K562 (cell line): ENCODE data around the gene AKT3. TPM values are rescaled to one million over a fixed set of nuclear protein-coding genes. Genes with fewer than 3 reads are reported as not detected.
"Not testable (repeated sequence)": the region's sequence is repeated elsewhere in the genome, so short reads cannot be mapped to it uniquely, and the experiment has no call there.

Experiments used
- ATAC-seq: fragments of 200-7000 bp; cut with Tn5 transposase; 3 replicates; pipeline ENCODE4 v1.9.1; 2020; ENCODE audit warnings: moderate library complexity
- BruUV-seq: library from RNA; stranded (reverse); fragments of 400-500 nt; replicated peaks from 2 replicates; lab custom pipeline; 2021; lab: Mats Ljungman, UMichigan
- CTCF ChIA-PET: fragments of 300-600 bp; formaldehyde crosslinking; extraction: SDS; loops from one replicate; lab custom pipeline; 2021; ENCODE audit warnings: low intra/inter-chr PET ratio; lab: Yijun Ruan, JAX
- POLR2A ChIA-PET: fragments of 300-600, 350-650 bp; sonication (Branson Sonifier 250); formaldehyde crosslinking; extraction: SDS; loops from one replicate; lab custom pipeline; 2021; ENCODE audit warnings: antibody characterized with exemption, inconsistent platforms; lab: Yijun Ruan, JAX
- DNase-seq, 4 experiments: peaks; one replicate each; pipeline versions ENCODE4 v3.0.0 to v3.0.0-alpha.2; 2011 to 2018; ENCODE audit warnings: low spot score in 3 of 4, mixed read lengths in 3 of 4; ENCODE audit errors: extremely low read depth in 1 of 4
- FAIRE-seq: peaks from 2 replicates; lab custom pipeline; 2011; peaks lifted over from hg19 to GRCh38; lab: Jason Lieb, UNC
- H2AFZ ChIP-seq: 2 replicates; pipeline ENCODE4 v1.6.0; 2011; ENCODE audit warnings: low read depth, low read length, control low read depth, inconsistent platforms
- H3K27ac ChIP-seq: fragments of 200-600 bp; 3 replicates; pipeline ENCODE4 v1.8.0; 2011; ENCODE audit warnings: low read depth, mild to moderate bottlenecking, control low read depth, inconsistent platforms, low read length, moderate library complexity, mixed read lengths; ENCODE audit errors: extremely low read depth
- H3K27me3 ChIP-seq, 2 experiments: fragments of 300-600 bp in 1 of 2; 2 replicates in 1 of 2; 3 replicates in 1 of 2; pipeline versions ENCODE4 v1.6.0 to v1.8.0; 2011; ENCODE audit warnings: inconsistent platforms in 2 of 2, low read length in 2 of 2, mild to moderate bottlenecking in 1 of 2, mixed read lengths in 1 of 2, moderate library complexity in 1 of 2; ENCODE audit not compliant: control insufficient read depth in 2 of 2, insufficient read depth in 2 of 2
- H3K36me3 ChIP-seq: fragments of 300-600 bp; 3 replicates; pipeline ENCODE4 v1.8.0; 2011; ENCODE audit warnings: mild to moderate bottlenecking, low read length, inconsistent platforms; ENCODE audit not compliant: control insufficient read depth, insufficient read depth
- H3K4me1 ChIP-seq, 2 experiments: fragments of 200-600 bp in 1 of 2; replicated peaks in 1 of 2; 2 replicates in 1 of 2; 3 replicates in 1 of 2; pipeline versions ENCODE4 v1.5.1 to v1.8.0; 2011; ENCODE audit warnings: inconsistent platforms in 2 of 2, low read length in 2 of 2, mild to moderate bottlenecking in 1 of 2, mixed read lengths in 1 of 2, moderate library complexity in 1 of 2; ENCODE audit not compliant: control insufficient read depth in 2 of 2, insufficient read depth in 2 of 2
- H3K4me2 ChIP-seq: 2 replicates; pipeline ENCODE4 v1.6.1; 2011; ENCODE audit warnings: low read length, control low read depth, inconsistent platforms, mixed read lengths; ENCODE audit not compliant: insufficient read depth
- H3K4me3 ChIP-seq: fragments of 200-600 bp; sonication (generic), shearing (Covaris generic); 2 replicates; pipeline ENCODE4 v1.5.1; 2016; ENCODE audit warnings: control low read depth, inconsistent platforms
- H3K79me2 ChIP-seq: fragments of 200-600 bp; 3 replicates; pipeline ENCODE4 v1.8.0; 2011; ENCODE audit warnings: low read length, inconsistent platforms; ENCODE audit not compliant: control insufficient read depth, insufficient read depth
- H3K9ac ChIP-seq, 2 experiments: 2 replicates each; pipeline versions ENCODE4 v1.6.0 to v1.6.1; 2011; ENCODE audit warnings: low read depth in 2 of 2, low read length in 2 of 2, control low read depth in 1 of 2, inconsistent platforms in 1 of 2, mild to moderate bottlenecking in 1 of 2, mixed read lengths in 1 of 2; ENCODE audit not compliant: insufficient read depth in 1 of 2
- H3K9me1 ChIP-seq: one replicate; pipeline ENCODE4 v1.6.0; 2011; ENCODE audit warnings: inconsistent platforms, mild to moderate bottlenecking, low read length, moderate library complexity; ENCODE audit not compliant: control insufficient read depth, insufficient read depth
- H3K9me3 ChIP-seq: replicated peaks from 2 replicates; pipeline ENCODE4 v1.5.1; 2011; ENCODE audit warnings: low read depth, low read length, inconsistent platforms; ENCODE audit not compliant: control insufficient read depth, insufficient read depth
- H4K20me1 ChIP-seq: replicated peaks from 2 replicates; pipeline ENCODE4 v1.6.1; 2011; ENCODE audit warnings: low read length, inconsistent platforms, mixed read lengths; ENCODE audit not compliant: control insufficient read depth, insufficient read depth
- CBFA2T2 ChIP-seq: fragments of 450-650 bp; conservative IDR thresholded peaks from 2 replicates; pipeline ENCODE4 v1.6.1; 2017; ENCODE audit warnings: mild to moderate bottlenecking
- PRPF4 ChIP-seq: fragments of 200-400 bp; formaldehyde crosslinking; IDR thresholded peaks from one replicate; pipeline ENCODE4 v1.6.1; 2017; ENCODE audit warnings: low read length, low read depth, mild to moderate bottlenecking; ENCODE audit not compliant: insufficient read depth, poor library complexity, severe bottlenecking
- RREB1 ChIP-seq: fragments of 250-450 bp; sonication (Bioruptor Pico); IDR thresholded peaks from 2 replicates; pipeline ENCODE4 v1.4.0; 2020
- SNAPC5 ChIP-seq: fragments of 250-450 bp; sonication (Bioruptor Pico); IDR thresholded peaks from 2 replicates; pipeline ENCODE4 v1.8.0; 2021; ENCODE audit warnings: moderate library complexity, mild to moderate bottlenecking, inconsistent platforms
- ZNF280B ChIP-seq: fragments of 250-450 bp; sonication (Bioruptor Pico); IDR thresholded peaks from 2 replicates; pipeline ENCODE4 v1.5.1; 2021; ENCODE audit warnings: mild to moderate bottlenecking
- WGBS: fragments of 100-300 bp; shearing (Covaris generic); methylation state at CpG from one replicate; pipeline ENCODE4 v1.1.6; 2016; ENCODE audit warnings: low coverage, mixed read lengths; ENCODE audit not compliant: insufficient coverage; ENCODE audit errors: missing lambda C conversion rate; 5-methylcytosine and 5-hydroxymethylcytosine counted together
- in situ Hi-C: fragments of 300-500 bp; cut with MboI; formaldehyde crosslinking; loops from 4 replicates; pipeline ENCODE4 v1.15.0; 2018; ENCODE audit warnings: inconsistent platforms, mixed read lengths
- intact Hi-C: fragments of 100-400 bp; cut with micrococcal nuclease; formaldehyde crosslinking; loops from 2 replicates; pipeline ENCODE4 v1.14.2; 2022
- polyA plus RNA-seq, 8 experiments: library from polyadenylated mRNA; depleted of rRNA in 4 of 8; stranded (reverse) in 5 of 8; unstranded in 3 of 8; fragments of >200 nt; fragmentation: Nextera tagmentation in 2 of 8; fragmentation: Illumina TruSeq in 1 of 8; extraction: Ambion mirVana in 2 of 8; extraction: Trizol in 1 of 8; gene quantifications; 2 replicates each; pipeline versions ENCODE4 v1.2.1 to v1.2.3, GENCODE V29; 2011 to 2014; ENCODE audit warnings: inconsistent platforms in 1 of 8, missing spikeins in 1 of 8
- total RNA-seq, 7 experiments: library from RNA; depleted of rRNA in 6 of 7; stranded (reverse); fragments of >200 nt in 6 of 7; fragmentation: Illumina TruSeq in 2 of 7; extraction: Trizol in 2 of 7; gene quantifications; 2 replicates each; pipeline versions ENCODE4 v1.2.1 to v1.2.3, GENCODE V29; 2011 to 2021; ENCODE audit warnings: low replicate concordance in 1 of 7

Gene AKT3
- total and polyA plus RNA-seq, 9 of the 15 experiments (the other 6 are each of a cell fraction or from before 2014, with no cell fraction given), result 0.04 to 0.54 (median 0.18) TPM; not detected in 1

- BruUV-seq, H3K9me3 ChIP-seq, H3K27me3 ChIP-seq, POLR2A ChIA-PET, H3K9ac ChIP-seq, H3K79me2 ChIP-seq, intact Hi-C loops, H3K4me2 ChIP-seq, ATAC-seq, H3K36me3 ChIP-seq, H3K4me1 ChIP-seq, H2AFZ ChIP-seq, FAIRE-seq, H4K20me1 ChIP-seq, in situ Hi-C loops, H3K9me1 ChIP-seq, H3K4me3 ChIP-seq, H3K27ac ChIP-seq, DNase-seq, CTCF ChIA-PET: not testable (repeated sequence)
- WGBS, result 0% methylated on average over 1 of the region's 1 CpG
Measured at GRCh38 chr1:243824907-243825306, 25.1 kb downstream of the AKT3 start.

- no peaks in the 10 kb centered on the region for H3K9me3 ChIP-seq
- POLR2A ChIA-PET, result no interaction called here
- ATAC-seq (no peak), FAIRE-seq (no peak), DNase-seq (no peak)
- no peaks in the 10 kb centered on the region for H3K79me2 ChIP-seq
- H3K9me1 ChIP-seq, result no peaks in the 10 kb centered on the region
- H2AFZ ChIP-seq, result no peak overlapping the region
- no peaks in the 10 kb centered on the region for H3K36me3 ChIP-seq
- H3K9ac ChIP-seq, result no peak overlapping the region
- CTCF ChIA-PET, result no interaction called here
- in situ Hi-C loops (no loop called here), intact Hi-C loops (no loop called here)
- no peak overlapping the region for H3K4me2 ChIP-seq
- WGBS, result 0% methylated on average over 1 of the region's 1 CpG
- no TSS peak for BruUV-seq
- no peak overlapping the region for H3K4me3 ChIP-seq
- no peaks in the 10 kb centered on the region for H3K27me3 ChIP-seq
- no peaks in the 10 kb centered on the region for H3K4me1 ChIP-seq
- H4K20me1 ChIP-seq, result no peaks in the 10 kb centered on the region
- no peak overlapping the region for H3K27ac ChIP-seq
- TF ChIP-seq ZNF280B, result no peak
- no peak for TF ChIP-seq PRPF4
- TF ChIP-seq RREB1 (CRISPR knock-in tag), result no peak
- TF ChIP-seq CBFA2T2, result no peak
- no peak for TF ChIP-seq SNAPC5
Measured at GRCh38 chr1:243821177-243821680, 28.8 kb downstream of the AKT3 start.
